Measurements from ENCODE around the gene B4GAT1.

The B4GAT1 gene

DNA sequence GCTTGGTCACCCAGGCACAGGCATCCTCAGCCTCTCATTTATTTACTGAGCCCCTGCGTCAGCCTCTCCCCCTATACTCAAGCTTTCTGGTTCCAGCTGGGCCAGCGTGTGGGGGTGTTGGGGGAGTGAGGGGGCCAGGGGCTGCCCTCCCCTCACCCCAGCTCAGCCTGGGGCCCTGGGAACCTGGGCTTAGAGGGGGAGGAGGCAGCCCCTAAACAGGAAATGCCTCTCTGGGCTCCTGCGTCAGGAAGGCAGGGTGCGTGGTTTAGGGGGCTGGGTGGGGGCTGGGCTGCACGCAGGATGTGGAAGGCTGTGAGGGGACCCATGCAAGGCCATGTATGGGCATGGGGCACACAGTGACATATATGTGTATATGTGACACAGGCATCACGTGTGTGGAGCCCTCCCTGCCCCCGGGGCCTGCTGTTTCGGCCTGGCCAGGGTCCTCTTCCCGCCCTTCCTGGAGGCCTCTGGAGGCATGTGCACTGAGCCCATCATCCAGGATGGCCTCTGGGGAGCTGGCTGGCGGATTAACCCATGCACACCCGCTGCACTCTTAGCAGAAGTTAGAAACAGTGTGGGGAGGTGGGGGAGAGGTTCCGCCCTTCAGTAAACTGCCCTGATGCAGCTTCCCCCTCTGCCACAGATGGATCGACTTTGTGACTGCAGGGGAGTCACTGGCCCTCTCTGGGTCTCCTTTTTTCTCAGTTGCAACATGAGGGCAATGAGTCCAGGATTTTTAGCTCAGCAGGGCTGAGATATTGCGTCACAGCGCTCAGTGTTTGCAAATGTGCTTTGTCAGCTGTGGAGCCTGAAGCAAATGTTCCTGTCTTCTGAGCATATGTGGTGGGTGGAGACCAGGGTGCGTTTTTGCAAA lies 29.5 kb downstream of the B4GAT1 start:
- Mint-ChIP-seq H3K27ac (peak overlapping the region; percentile 99 to 100 (median 100)), H3K36me3 (ENCODE audit: low read depth) (peaks cover 4% of the 10 kb centered on the region), H3K9me3 (peaks cover 8% of the 10 kb centered on the region), H3K4me3 (peak overlapping the region; percentile 77 to 92 (median 89)), H3K27me3 (ENCODE audit: low read depth) (peaks cover 11% of the 10 kb centered on the region), H3K4me1 (peaks cover 52% of the 10 kb centered on the region)
- no peak for TF ChIP-seq CTCF (IDR thresholded peaks at IDR 0.05; ENCODE audit: unreplicated experiment in 3 of 3)

DNA sequence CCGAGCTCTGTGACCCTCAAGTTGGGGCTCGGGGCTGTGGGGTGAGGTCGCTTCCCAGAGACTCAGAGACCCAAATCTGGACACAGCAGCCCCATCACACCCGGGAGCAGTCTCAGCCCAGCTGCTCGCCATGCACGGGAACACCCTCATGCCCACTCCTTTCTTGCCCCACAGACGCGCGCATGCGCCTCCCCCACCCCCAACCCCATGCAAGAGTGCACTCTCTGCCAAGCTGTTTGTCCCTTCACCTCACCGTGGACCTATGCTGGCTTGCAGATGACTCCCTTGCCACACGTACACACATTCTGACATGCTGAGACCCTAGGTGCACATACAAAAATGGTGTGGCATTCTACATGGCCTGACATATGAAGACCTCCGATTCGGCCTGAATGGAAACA lies 30.1 kb downstream of the B4GAT1 start:
- Mint-ChIP-seq H3K27me3 (ENCODE audit: low read depth) (peaks cover 11% of the 10 kb centered on the region), H3K27ac (peak overlapping the region; percentile 99 to 100 (median 100)), H3K4me3 (peak overlapping the region; percentile 77 to 92 (median 89)), H3K9me3 (peaks cover 8% of the 10 kb centered on the region), H3K36me3 (ENCODE audit: low read depth) (peaks cover 4% of the 10 kb centered on the region), H3K4me1 (peaks cover 45% of the 10 kb centered on the region)
- TF ChIP-seq CTCF (IDR thresholded peaks at IDR 0.05; ENCODE audit: unreplicated experiment in 3 of 3): no peak

DNA sequence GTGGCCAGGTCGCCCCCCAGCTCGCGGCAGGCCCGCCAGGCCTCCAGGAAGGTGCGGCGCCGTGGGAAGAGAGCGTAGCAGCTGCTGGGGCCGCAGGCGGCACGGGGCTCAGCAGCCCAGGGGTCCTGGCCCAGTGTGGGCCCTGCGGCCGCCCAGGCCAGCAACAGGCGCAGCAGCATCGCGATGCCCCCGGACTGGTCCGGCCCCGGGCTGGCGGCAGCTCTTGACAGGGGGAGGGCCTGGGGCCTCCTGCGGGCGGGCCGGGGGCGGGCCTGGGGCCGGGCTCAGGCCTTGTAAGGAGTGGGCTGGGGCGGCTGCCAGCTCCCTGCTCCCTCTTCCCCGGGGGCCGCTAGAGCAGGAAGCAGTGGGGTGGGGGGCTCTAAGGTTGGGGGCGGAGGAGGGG lies 30.6 kb downstream of the B4GAT1 start, which contains the start of gene CD248:
TSS of gene CD248 (minus strand) at position 196 of the 403 bp plus-strand sequence. CDS start at position 179, 17 bp downstream.
- Mint-ChIP-seq H3K36me3 (ENCODE audit: low read depth) (peaks cover 4% of the 10 kb centered on the region), H3K4me1 (peaks cover 43% of the 10 kb centered on the region), H3K27me3 (ENCODE audit: low read depth) (peaks cover 8% of the 10 kb centered on the region), H3K27ac (peak within 1 kb of the TSS; percentile 99 to 100 (median 100)), H3K9me3 (peaks cover 8% of the 10 kb centered on the region), H3K4me3 (peak within 1 kb of the TSS; percentile 89 to 92 (median 91))
- no peak for TF ChIP-seq CTCF (IDR thresholded peaks at IDR 0.05; ENCODE audit: unreplicated experiment in 3 of 3)

- Mint-ChIP-seq H3K27ac (peak overlapping the region; percentile 91 to 98 (median 94)), H3K4me1 (peaks cover 43% of the 10 kb centered on the region), H3K27me3 (ENCODE audit: low read depth) (peaks cover 8% of the 10 kb centered on the region), H3K9me3 (peaks cover 8% of the 10 kb centered on the region), H3K4me3 (peak overlapping the region; percentile 89 to 91 (median 91)), H3K36me3 (ENCODE audit: low read depth) (peaks cover 4% of the 10 kb centered on the region)
- TF ChIP-seq CTCF (IDR thresholded peaks at IDR 0.05; ENCODE audit: unreplicated experiment in 3 of 3): no peak
Measured at GRCh38 chr11:66315921-66316811, 31.3 kb downstream of the B4GAT1 start.

DNA sequence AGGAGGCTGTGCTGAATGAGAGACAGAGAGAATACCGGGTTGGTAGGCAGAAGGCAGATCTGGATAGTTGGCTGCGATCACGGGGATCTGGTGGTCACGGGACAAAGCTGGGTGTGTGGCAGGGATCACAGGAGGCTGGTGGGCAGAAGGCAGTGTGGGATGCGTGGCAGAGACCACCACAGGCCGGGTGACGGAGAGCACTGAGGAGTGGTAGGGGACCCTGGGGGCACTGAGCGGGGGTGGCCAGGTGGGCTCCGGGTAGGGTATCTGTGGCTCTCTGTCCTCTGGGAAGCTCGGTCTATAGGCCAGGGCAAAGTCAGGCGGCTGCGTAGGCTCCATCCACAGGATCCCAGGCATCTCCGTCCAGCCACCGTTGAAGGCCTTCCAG lies 31.9 kb downstream of the B4GAT1 start:
- Mint-ChIP-seq H3K4me1 (peaks cover 43% of the 10 kb centered on the region), H3K27me3 (ENCODE audit: low read depth) (peaks cover 8% of the 10 kb centered on the region), H3K9me3 (peaks cover 8% of the 10 kb centered on the region), H3K27ac (peak overlapping the region; percentile 91 to 98 (median 94)), H3K36me3 (ENCODE audit: low read depth) (peaks cover 4% of the 10 kb centered on the region), H3K4me3 (peak overlapping the region; percentile 89 to 91 (median 91))
- no peak for TF ChIP-seq CTCF (IDR thresholded peaks at IDR 0.05; ENCODE audit: unreplicated experiment in 3 of 3)

All from nephron (organoid).